Transverse colon (tissue), 4 donors: ENCODE results near the gene CD84.

Experiments used
- EP300 ChIP-seq: sonication (generic); formaldehyde crosslinking; IDR thresholded peaks from one replicate; pipeline ENCODE4 v1.6.1; 2017; ENCODE audit warnings: antibody characterized with exemption, low read depth
- POLR2A ChIP-seq: fragments of 450-650 bp; IDR thresholded peaks from one replicate; pipeline ENCODE4 v1.6.1; 2016; ENCODE audit warnings: antibody characterized with exemption, mild to moderate bottlenecking, moderate library complexity
- POLR2AphosphoS5 ChIP-seq, 3 donors: sonication (generic); formaldehyde crosslinking; IDR thresholded peaks; one replicate each; pipeline ENCODE4 v1.6.1; 2016; ENCODE audit warnings: antibody characterized with exemption in 3 of 3
- TF ChIP-seq, protein P1 (sequence below), 5 experiments: fragments of 200-600 bp in 3 of 5; fragments of 450-650 bp in 2 of 5; sonication (generic) in 3 of 5; IDR thresholded peaks; 1 replicate in 2 of 5; 2 replicates in 3 of 5; pipeline ENCODE4 v1.5.1; 2016 to 2017; ENCODE audit warnings: antibody characterized with exemption in 5 of 5, inconsistent platforms in 3 of 5, mild to moderate bottlenecking in 2 of 5, moderate library complexity in 1 of 5

DNA sequence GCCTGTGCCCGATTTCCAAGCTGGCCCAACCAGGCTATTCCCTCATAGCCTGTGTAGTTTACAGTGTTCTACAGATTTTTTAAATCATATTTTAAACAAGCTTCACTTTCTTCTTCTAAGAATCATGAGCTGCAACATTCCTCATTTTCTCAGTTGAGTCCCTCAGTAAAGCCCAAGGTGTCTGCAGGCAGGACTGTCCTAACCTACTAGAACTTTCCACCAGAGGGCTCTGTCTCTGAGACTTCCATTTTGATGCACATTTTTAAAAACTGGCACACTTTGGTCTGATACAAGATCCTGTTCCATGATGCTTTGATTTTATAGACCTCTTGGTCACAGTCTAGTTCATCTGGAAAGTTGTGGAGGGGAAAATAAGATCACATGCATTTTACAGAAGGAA is 34.6 kb downstream of the CD84 start:
- no peak for TF ChIP-seq POLR2A
- TF ChIP-seq, protein P1, sequence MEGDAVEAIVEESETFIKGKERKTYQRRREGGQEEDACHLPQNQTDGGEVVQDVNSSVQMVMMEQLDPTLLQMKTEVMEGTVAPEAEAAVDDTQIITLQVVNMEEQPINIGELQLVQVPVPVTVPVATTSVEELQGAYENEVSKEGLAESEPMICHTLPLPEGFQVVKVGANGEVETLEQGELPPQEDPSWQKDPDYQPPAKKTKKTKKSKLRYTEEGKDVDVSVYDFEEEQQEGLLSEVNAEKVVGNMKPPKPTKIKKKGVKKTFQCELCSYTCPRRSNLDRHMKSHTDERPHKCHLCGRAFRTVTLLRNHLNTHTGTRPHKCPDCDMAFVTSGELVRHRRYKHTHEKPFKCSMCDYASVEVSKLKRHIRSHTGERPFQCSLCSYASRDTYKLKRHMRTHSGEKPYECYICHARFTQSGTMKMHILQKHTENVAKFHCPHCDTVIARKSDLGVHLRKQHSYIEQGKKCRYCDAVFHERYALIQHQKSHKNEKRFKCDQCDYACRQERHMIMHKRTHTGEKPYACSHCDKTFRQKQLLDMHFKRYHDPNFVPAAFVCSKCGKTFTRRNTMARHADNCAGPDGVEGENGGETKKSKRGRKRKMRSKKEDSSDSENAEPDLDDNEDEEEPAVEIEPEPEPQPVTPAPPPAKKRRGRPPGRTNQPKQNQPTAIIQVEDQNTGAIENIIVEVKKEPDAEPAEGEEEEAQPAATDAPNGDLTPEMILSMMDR (IDR thresholded peaks at IDR 0.05), result peak; percentile 24 to 41 (median 33)
- no peak for TF ChIP-seq POLR2AphosphoS5 (IDR thresholded peaks at IDR 0.05)
- no peak for TF ChIP-seq EP300
